Pons (tissue), 1 donor: ENCODE data around the gene SAT1.
"Not testable (repeated sequence)": the region's sequence is repeated elsewhere in the genome, so short reads cannot be mapped to it uniquely, and the experiment has no call there.

ENCODE experiments used
- DNase-seq: peaks from one replicate; pipeline ENCODE4 v3.0.0-alpha.2; 2016; ENCODE audit warnings: low spot score

SAT1 gene

DNA sequence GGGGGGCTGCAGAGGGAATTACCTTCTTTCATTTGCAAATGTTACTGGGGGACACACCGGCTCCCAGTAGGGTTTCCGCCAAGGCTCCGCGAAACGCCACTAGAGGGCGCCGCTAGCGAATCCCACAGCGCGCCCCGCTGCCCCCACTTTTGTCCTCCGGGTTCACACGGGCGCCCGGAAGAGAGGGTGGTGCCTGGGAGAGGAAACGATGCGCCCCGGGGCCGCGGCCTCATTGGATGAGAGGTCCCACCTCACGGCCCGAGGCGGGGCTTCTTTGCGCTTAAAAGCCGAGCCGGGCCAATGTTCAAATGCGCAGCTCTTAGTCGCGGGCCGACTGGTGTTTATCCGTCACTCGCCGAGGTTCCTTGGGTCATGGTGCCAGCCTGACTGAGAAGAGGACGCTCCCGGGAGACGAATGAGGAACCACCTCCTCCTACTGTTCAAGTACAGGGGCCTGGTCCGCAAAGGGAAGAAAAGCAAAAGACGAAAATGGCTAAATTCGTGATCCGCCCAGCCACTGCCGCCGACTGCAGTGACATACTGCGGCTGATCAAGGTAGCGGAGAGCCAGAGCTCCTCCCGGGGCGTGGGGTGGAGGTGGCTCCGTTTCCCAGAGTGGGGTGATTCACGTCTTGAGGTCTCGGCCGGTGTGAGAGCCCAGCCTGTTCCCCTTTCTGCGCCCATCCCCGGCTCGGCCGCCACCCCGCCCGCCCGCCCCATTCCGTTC is at the start of gene SAT1:
Gene SAT1 (plus strand): TSS at position 311 of the 726 bp plus-strand sequence. CDS start 179 bp downstream, at position 490.
- DNase-seq, result peak; percentile 94

DNA sequence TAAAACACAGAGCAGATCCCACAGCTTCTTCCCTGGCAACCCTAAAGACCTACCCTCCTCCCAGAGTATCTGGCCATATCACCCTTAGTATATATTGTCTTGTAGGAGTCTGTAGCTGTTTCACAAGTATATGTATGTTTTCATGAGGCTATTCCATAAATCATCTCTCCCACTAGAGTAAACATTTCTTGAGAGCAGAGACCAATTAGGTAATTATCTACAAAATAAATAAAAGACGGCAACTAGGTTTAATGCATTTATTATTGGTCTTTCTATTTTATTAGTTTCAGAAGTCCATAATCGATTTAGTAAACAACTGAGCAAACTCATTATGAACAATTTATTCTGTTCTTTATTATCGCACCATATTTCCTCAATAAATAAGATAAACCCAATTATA is 46.9 kb upstream of the SAT1 start:
- DNase-seq, result no peak

DNA sequence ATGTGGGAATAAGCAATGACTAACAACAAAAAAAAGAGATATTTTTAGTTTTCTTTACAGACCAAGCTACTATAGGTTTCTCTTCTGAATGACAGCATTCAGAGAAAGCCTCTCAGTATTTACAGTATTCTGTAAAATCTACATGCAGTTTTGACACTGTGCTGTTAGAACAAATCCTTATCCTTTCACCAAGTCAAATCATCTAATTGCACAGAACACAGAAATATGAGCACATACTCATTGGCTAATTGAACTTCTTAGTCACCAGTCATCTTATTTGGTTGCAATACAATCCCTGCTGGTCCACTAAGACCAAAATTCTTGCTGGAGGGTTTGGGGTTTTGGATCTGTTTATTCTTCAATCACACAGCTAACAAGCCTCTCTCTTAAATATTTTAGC is 45.6 kb upstream of the SAT1 start:
- no peak for DNase-seq

DNA sequence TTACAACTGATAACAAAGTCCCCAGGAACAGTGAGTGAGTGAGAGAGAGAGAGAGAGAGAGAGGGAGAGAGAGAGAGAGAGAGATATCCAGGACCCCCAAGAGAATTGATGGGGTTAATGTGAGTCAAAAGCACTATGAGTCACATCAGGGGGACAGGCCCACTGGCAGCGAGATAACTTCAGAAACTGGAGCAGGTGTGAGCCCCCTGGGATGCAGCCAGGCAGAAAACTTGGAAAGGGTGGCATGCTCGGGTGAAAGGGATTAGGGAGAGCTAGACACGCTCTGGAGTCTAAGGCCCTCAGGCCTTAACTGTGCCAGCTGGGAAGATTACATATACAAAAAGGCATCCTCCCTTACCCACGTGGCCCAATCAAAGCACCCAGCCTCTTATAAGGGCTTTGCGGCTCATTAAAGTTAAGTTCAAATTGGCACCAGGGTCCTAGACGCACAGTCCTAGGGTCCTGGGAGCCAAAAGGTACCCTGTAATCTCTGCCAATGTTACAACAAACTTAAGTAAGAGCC is 40.7 kb upstream of the SAT1 start:
- DNase-seq, result no peak

DNA sequence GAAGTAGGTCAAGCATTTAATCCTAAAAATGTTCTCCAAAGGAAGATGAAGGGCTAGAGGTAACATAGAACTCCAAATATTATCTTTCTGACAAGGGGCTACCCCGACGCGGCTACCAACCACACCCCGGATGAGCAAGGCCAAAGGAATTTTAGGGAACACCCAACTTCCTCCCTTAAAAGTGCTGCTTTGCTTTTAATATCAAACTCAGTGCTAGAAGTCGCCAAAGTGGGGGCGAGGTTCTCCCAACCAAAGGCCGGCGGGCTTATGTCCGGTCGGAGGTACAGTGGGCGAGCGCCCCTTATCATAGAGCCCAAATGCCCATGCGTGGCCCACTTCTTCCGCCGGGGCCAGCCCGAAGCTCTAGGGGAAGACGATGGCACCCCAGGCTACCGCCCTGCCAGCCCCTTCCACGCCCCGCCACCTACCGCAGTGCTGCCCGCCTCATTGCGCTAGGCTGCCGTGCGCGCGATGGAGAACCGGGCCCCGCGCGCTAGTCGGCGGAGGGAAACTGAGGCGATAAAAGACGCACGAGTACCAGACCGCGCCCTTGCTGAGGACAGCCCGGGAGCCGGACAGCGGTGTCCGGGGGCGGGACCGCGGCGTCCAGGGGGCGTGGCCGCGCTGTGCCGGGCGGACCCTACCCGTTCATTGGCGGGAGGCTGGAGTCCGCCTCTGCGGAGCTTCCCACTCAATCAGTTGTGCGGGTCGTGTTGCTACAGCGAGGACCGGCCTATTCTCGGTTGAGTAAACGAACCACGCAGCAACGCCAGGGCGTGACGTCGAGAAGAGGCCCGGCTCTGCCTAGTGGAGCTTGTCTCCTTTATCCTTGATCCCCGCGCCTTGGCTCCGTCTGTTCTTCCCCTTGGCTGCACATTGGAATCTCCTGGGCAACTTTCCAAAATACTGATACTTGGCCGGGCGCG is 40.0 kb upstream of the SAT1 start, which contains the start of gene ACOT9:
Gene ACOT9 (minus strand): TSS at position 580 of the 926 bp plus-strand sequence. CDS start 132 bp downstream, at position 448.
- peak; percentile 72 for DNase-seq

DNA sequence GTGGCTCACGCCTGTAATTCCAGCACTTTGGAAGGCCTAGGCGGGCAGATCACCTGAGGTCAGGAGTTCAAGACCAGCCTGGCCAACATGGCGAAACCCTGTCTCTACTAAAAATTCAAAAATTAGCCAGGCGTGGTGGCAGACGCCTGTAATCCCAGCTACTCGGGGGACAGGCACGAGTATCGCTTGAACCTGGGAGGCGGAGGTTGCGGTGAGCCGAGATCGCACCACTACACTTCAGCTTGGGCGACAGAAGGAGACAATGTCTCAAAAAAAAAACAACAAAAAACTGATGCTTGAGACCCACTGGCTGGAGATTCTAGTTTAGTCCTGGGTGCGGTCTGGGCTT is 39.4 kb upstream of the SAT1 start:
- DNase-seq, result not testable (repeated sequence)

DNA sequence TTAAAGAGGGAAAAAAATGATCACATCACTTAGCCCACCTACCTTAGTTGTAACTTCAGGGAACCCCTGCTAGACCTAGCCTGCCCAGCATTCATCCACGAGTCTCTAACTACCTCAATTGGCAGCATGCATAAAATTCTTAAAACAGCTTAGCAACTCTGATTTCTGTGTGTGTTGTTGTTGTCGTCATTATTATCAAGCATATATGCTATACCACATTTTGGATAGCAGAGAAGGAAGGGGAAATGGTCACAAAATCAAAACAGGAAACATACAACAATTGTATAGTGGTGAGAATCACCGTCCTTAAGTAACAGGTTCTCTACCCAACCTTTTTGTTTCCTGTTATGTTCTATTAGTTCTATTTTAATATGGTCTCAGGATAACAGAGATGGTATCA is 37.2 kb upstream of the SAT1 start:
- DNase-seq, result no peak

DNA sequence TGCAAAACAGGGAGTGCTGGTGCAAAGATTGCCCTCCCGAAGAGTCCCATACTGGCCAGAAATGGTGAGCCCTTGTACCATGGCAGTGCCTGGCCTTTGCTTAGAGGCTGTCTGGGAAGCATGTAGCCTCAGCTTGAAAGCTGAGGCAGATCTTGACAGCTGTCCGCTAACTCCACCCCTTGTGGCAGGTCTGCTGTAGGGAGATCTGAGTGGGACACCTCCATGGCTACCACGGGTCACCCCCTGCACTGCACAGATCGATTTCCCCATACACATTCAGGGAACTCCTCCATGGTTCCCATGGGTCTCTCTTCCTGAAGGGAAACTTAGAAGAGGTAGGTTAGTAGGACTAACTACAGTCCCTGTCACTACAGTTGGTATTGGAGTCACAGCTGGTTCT is 33.8 kb upstream of the SAT1 start:
- no peak for DNase-seq

DNA sequence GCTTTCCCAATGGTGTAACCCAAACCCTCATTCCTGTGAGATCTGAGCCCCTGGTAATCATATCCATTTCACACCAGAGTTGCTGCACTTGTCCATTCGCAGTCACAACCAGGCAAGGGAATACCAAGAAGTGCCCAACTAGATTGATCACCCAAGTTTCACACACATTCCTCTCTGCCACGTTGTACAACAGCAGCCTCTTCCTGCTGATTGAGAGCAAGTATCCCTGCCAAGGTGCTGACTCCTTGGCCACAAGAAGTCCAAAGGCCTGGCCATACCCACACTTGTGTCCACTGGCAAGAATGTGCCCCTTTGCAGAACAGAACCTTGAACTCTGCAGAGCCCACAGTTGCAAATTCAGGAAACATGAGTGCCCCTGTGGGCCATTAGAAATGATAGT is 33.4 kb upstream of the SAT1 start:
- DNase-seq, result no peak

DNA sequence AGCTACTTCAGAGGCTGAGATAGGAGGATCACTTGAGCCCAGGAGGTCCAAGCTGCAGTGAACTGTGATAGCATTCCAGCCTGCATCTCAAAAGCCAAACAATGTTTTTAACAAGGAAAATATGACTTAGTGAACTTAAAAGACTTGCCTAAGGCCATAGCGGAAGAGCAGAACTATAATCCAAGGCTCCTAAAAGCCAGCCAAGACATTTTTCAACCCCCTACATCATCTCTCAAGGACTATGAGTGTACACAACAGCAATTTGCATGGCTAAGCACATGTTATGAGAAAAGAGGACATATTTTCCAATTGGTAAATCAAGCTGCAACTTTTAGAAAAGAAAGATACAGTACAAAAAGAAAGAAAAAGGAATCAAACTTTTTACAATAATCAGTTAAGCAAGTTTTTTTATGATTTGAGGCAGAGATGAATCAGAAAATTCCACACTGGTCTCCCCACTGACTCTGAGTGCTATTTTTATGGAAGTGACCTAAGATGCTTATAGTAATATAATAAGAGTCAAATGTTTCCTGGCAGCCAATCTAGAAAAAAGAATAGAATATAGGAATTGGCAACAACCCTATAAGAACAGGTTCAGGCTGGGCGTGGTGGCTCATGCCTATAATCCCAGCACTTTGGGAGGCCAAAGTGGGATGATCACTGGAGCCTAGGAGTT is 30.1 kb upstream of the SAT1 start:
- DNase-seq, result no peak

DNA sequence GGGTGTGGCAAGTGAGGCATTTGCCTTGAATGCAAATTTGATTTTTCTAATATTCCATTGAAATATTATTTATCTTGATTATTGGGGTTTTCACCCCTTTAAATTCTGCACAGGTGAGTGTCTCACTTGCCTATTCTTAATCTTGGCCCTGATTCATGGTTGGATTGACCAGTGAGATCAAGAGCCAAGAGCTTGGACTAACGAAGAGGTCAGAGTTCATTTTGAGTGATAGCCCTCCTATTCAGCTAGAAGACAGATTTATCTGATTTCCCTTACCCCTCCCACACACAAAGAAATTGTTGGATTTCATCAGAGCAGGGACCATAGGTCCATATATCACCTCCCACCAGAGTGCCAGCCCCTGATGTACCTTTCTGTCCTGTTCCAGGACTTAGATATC is 28.3 kb upstream of the SAT1 start:
- no peak for DNase-seq

DNA sequence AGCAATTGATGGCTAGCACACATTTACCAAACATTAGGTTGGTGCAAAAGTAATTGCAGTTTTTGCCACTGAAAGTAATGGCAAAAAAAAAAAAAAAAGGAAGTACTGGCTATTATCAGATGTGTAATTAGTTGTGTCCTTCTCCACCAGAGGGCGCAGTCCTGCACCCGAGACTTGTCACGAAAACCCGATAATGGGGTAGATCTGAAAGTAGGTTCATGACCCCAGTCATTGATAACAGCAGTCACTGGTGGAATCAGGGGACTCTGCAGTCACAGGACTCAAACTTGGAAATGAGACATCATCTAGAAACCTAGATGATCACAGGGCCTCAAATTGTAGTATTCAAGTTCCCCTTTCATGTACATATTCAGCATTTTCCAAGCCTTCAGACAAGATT is 26.8 kb upstream of the SAT1 start:
- peak; percentile 56 for DNase-seq

DNA sequence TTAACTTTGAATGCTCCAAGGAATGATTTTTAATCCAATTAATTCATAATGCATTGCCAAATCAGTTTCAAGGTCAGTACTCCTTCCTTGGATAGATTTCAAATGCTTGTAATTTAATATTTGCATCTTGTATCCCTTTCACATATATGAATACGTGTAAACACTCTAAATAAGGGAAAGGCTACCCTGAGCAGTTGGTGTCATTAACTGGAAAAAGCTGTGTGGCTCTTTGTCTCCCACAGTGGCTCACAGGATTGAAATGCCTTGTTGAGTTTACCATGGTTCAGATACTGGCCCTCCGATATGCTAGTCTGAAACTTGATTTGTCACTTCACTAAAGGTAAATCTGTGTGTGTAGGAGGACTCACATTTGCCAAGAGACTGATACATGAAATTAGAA is 23.2 kb upstream of the SAT1 start:
- DNase-seq, result no peak

DNA sequence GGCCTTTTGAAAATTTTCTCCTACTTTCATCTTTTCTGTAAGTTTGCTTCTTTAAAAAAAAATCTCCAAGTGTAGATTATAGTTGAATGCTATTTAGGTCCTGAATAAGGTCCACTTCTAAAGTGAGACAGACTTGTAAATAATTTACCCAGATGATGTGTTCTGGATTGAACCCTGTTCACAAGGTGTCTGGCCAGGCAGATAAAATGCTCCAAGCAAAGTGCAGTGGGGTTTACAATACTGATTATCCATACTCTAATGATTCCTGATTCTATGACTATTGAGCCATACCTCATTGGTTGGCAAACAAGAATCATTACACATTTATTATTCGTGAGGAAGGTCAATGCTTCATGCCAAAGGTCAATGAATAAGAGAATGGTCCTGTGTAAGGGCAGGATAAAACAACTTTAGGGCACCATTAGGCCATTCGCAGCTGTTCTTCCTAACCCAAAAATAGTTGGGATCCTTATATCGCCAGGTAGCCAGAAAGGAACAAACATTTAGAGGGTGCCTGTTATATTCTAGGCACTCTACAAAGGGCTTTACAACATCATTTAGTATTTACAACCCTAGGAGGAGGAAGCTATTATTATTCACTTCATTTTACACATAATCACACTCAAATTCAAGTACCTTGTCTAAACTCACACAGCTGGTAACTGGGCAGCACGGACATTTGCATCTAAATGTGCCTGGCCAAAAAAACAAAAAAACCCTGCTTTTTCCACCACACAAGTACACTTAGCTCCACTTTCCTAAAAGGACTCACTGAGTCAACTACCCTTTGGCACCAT is 18.6 kb upstream of the SAT1 start:
- DNase-seq, result no peak

DNA sequence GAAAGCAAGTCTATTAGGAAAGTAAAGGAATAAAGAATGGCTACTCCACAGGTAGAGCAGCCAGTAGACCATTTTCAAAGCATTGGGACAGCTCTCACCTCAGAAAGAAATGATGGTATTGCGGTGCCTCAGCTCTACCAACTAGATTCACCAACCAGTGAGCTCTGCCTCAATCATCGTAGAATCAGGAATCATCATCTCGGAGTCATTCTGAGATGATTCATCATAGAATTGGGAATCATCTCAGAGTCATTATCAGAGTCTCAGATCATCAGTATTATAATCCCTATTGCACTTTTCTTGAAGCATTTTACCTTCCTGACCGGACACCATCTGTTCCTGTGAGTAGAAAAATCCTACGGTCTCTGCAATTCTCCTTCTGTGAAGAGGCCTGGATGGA is 17.5 kb upstream of the SAT1 start:
- DNase-seq, result no peak

DNA sequence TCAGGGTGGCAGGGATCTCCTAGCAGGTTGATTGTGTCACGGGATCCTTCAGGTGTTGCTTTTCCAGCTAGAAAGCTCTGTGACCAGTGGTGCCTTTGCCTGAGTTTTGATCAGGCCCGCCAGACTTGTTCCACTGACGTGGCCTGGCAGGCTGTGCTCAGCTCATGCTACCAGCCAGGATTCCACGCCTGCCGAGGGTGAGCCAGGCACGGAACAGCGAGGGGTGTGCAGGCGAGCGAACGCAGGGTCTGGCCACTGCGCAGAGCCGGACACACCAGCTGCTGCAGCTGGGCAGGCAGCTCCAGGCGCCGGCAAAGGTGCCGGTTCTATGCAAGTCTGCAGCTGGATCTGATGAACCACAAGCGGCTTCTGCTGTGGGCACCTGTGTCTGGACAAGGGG is 17.1 kb upstream of the SAT1 start:
- DNase-seq, result no peak

DNA sequence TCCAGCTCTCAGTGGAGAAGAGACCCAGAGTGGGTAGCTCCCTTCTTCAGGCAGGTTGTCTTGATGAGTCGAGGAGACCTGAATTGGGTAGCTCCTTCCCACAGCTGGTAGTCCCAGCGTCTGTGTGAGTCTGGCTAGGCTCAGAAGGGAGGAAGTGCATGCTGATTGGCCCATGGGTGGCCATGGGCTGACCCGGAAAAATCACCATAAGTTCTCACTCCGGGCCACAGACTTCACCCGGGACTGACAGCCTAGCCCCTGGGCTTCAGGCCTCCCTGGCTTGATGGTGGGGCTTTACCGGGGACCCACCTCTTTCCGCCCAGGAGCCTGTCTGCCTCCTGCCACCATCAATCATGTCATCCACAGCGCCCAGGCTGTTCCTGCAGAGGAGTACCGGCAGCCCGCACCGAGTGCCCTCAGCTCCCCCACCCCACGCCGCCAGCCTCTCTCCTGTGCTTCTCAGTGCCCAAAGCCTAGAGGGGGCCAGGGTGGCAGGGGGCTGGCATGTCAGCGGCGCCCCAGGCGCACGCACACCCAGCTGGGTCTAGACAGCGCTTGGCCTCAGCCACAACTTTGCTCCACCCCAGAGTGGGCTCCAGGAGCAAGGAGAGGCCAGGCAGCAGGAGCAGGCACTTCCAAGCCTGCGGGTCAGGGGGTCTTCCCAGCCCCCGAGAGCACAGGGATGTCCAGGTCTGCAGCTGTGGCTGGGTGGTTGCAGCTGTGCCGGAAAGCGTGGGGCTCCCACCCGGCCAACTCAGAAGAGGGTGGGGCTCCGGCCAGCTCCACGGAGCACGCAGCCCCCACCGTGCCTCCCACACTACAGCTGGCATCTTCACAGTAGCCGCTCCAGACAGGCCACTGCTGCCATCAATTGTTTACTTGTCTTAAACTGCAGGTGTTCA is 16.1 kb upstream of the SAT1 start:
- no peak for DNase-seq

DNA sequence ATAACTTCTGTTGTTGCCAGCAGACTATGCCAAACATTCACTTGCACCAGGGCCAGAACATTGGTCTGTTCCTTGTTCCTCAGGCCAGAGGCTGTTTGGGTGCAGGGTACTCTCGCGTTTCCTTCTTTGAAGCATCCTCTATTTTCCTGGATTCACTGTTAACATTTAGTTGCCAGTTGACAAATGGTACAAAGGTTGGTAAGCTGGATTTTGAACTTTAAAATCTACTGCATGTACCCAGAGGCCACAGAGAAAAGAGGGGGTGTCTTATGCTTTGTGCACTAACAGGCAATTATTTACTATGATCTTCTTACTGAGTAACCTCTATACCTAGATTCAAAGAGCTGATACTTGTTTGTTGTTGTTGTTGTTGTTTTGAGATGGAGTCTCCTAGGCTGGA is 12.8 kb upstream of the SAT1 start:
- DNase-seq, result no peak

DNA sequence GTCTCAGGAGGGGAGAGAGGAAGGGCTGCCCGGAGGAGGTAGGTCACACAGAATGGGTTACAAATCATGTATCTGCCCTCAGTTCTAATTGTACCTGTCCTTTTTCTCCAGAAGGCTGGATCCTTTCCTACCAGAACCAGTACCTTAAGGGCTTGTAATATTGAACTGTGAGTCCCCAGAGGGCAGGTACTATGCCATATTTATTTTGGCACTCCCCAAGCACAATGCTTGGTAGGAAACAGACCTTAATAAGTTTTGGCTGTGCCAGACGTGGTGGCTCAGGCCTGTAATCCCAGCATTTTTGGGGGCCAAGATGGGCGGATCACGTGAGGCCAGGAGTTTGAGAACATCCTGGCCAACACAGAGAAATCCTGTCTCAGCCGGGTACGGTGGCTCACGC is 11.9 kb upstream of the SAT1 start:
- not testable (repeated sequence) for DNase-seq

DNA sequence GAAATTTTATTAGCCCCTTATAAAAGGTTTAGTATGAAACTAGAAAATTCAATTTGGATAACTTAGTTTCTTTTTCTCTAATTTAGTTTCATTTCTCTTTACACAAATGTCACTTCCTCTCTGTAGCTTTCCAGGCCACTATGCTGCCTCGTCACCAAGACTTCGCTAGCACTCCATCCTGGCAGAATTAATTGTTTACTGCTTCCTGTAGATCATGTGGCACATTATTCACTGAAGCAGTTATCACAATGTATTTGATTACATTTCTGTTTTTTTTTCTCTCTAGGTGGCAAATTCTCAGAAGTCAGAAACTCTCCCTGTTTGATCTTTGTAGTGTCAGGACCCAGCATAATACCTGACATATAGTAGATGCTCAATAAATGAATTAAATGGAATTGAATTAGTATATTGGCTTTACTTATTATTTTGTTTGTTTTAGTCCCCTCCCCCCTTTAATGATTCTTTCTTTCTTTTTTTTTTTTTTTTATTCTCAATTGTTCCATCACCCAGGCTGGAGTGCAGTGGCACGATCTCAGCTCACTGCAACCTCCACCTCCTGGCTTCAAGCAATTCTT is 9.3 kb upstream of the SAT1 start:
- peak; percentile 34 for DNase-seq
